Upper lobe of left lung (tissue), 4 donors: ENCODE results near the gene DBH.

Experiments used
- CTCF ChIP-seq, 6 experiments: fragments of 450-650 bp in 4 of 6; fragments of 200-600 bp in 2 of 6; sonication (generic) in 2 of 6; IDR thresholded peaks; one replicate each; pipeline ENCODE4 v1.5.1; 2016 to 2019; ENCODE audit warnings: antibody characterized with exemption in 6 of 6
- POLR2AphosphoS5 ChIP-seq, 2 donors: sonication (generic); formaldehyde crosslinking; IDR thresholded peaks; one replicate each; pipeline ENCODE4 v1.5.1; 2017; ENCODE audit warnings: antibody characterized with exemption in 2 of 2

DNA sequence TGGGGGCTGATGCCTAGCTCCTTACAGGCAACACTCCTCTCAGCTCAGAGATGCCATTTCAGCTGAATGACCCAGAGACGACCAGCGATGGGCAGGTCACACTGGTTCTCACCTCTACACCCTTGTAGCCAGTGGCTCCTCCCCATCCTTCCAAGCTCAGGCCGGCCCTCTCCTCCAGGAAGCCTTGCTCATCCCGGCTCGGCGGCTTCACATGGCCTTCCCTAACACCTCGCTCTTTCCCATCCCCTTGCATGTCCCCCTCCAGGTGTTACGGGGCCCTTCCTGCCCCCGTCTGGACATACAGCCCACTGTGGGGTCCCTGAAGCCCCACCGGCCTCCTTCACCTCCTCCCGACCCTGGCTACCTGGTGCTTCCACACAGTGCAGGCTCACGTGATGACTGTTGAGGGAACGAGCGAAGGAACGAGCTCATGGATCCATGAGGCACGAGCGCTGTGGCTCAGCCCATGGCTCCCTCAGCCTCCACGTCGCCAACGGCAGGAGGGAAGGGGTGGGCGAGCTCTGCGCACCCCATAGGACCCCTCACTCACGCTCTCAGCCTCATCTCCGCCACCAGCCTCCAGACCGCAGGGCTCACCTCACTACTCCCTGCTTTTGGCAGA lies 56.3 kb downstream of the DBH start:
- no peak for TF ChIP-seq CTCF (IDR thresholded peaks at IDR 0.05)
- no peak for TF ChIP-seq POLR2AphosphoS5 (IDR thresholded peaks at IDR 0.05)
